ENCODE measurements around the gene SEZ6.

DNA sequence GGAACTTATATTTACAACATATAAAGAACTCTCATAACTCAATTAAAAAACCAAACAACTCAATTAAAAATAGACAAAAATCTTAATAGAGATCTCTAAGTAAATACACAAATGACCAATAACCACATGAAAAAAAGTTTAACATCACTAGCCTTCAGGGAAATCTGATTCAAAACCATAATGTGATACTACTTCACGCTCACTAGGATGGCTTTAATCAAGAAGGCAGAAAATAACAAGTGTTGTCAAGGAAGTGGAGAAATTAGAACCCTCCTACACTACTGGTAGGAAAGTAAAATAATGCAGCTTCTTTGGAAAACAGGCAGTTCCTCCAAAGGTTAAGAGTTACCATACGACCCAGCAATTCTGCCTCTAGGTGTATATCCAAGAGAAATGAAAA lies 62.9 kb downstream of the SEZ6 start:
- TF ChIP-seq POLR2A (IDR thresholded peaks at IDR 0.05): no peak
- TF ChIP-seq, protein P1, sequence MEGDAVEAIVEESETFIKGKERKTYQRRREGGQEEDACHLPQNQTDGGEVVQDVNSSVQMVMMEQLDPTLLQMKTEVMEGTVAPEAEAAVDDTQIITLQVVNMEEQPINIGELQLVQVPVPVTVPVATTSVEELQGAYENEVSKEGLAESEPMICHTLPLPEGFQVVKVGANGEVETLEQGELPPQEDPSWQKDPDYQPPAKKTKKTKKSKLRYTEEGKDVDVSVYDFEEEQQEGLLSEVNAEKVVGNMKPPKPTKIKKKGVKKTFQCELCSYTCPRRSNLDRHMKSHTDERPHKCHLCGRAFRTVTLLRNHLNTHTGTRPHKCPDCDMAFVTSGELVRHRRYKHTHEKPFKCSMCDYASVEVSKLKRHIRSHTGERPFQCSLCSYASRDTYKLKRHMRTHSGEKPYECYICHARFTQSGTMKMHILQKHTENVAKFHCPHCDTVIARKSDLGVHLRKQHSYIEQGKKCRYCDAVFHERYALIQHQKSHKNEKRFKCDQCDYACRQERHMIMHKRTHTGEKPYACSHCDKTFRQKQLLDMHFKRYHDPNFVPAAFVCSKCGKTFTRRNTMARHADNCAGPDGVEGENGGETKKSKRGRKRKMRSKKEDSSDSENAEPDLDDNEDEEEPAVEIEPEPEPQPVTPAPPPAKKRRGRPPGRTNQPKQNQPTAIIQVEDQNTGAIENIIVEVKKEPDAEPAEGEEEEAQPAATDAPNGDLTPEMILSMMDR (IDR thresholded peaks at IDR 0.05 in 4 of 5, conservative IDR thresholded peaks at IDR 0.05 in 1 of 5): no peak

Measured in gastrocnemius medialis (tissue), 4 donors.